Measurements from ENCODE around the gene SNX27.

SNX27 gene

DNA sequence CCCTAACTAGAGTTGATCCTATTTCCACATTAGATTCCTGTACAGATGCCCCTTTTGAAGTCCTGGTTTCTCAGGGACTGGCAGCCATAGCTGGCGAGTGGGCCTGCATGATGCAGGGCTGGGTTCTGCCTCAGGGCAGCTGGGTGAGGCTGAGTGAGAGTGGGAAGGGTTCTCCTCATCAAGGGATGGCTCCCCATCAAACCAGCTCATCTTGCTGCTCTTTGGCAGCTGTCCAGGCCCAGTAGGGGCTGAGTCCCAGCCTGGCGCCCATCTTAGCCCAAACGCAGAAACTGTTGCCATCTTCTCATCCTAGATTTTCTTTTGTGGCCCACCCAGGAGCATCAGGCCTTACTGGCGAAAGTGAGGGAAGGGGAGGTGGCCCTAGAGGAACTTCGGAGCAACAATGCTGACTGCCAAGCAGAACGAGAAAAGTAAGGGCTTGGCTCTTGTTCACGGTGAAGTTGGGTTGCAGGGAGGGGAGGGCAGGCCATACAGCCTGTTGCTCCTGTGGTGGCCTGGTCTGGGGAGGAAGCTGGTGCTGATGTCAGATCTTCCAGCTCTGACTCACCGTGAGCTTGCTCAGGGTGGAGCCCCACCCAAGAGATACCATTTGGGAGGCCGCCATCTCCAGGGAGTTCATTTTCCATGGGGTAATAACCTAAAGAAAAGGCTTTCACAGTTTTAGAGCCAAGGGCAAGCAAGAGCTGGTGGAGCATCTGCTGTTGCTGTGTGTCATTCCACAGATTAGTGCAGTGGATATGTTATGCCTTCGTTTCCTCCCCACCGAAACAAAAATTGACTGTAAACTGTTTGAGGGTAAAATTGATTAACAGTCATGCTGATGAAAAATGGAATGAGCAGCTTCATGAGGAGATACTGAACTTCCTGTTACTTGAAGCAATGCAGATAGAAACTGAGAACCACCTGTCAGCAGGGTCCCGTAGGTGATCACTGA is 37.0 kb upstream of the SNX27 start:
- TF ChIP-seq, protein P1, sequence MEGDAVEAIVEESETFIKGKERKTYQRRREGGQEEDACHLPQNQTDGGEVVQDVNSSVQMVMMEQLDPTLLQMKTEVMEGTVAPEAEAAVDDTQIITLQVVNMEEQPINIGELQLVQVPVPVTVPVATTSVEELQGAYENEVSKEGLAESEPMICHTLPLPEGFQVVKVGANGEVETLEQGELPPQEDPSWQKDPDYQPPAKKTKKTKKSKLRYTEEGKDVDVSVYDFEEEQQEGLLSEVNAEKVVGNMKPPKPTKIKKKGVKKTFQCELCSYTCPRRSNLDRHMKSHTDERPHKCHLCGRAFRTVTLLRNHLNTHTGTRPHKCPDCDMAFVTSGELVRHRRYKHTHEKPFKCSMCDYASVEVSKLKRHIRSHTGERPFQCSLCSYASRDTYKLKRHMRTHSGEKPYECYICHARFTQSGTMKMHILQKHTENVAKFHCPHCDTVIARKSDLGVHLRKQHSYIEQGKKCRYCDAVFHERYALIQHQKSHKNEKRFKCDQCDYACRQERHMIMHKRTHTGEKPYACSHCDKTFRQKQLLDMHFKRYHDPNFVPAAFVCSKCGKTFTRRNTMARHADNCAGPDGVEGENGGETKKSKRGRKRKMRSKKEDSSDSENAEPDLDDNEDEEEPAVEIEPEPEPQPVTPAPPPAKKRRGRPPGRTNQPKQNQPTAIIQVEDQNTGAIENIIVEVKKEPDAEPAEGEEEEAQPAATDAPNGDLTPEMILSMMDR (IDR thresholded peaks at IDR 0.05; ENCODE audit: borderline replicate concordance, insufficient read depth, low read depth, low read length) = no peak
- H3K4me3 ChIP-seq (ENCODE audit: low read depth, low read length) = no peak overlapping the region

DNA sequence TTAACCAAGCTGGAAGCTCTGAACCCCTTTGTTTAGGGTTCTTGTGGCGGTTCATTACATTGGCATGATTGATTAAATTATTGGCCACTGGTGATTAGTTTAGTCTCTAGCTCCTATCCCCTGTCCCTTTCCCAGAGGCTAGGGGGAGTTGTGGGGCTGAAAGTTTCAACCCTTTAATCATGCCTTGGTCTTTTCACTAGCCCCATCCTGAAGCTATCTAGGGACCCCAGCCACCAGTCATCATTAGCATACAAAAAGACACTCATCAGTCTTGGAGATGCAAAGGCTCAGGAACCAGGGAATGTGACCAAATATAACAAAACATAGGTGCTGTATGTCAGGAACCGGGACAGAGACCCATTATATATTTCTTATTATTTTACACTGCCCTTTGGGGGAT is 34.7 kb upstream of the SNX27 start:
- no peak overlapping the region for H3K4me3 ChIP-seq (ENCODE audit: low read depth, low read length)

DNA sequence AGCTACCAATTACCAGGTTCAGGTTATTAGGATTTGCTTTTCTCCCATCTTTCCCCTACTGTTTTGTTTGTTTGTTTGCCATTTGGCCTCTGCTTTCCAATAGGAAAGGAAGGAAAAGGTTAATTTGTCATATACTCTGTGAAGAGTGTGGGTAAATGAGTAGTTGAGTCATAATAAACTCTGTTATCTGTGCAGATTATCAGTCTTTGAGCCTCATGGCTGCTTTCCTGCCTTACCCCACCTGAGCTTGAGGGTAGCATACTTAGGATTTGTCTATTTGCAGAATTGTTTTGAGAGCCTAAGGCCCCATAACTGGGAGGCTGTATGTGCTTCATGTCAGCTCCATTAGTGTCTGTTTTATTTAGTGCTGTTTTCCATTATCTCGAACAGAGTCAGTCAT is 32.9 kb upstream of the SNX27 start:
- TF ChIP-seq, protein P1 (IDR thresholded peaks at IDR 0.05; ENCODE audit: borderline replicate concordance, insufficient read depth, low read depth, low read length) = no peak
- H3K4me3 ChIP-seq (ENCODE audit: low read depth, low read length) = no peak overlapping the region

More for the DNA sequence above, 34.7 kb upstream of the SNX27 start:
- TF ChIP-seq, protein P1 (IDR thresholded peaks at IDR 0.05; ENCODE audit: borderline replicate concordance, insufficient read depth, low read depth, low read length) = no peak

DNA sequence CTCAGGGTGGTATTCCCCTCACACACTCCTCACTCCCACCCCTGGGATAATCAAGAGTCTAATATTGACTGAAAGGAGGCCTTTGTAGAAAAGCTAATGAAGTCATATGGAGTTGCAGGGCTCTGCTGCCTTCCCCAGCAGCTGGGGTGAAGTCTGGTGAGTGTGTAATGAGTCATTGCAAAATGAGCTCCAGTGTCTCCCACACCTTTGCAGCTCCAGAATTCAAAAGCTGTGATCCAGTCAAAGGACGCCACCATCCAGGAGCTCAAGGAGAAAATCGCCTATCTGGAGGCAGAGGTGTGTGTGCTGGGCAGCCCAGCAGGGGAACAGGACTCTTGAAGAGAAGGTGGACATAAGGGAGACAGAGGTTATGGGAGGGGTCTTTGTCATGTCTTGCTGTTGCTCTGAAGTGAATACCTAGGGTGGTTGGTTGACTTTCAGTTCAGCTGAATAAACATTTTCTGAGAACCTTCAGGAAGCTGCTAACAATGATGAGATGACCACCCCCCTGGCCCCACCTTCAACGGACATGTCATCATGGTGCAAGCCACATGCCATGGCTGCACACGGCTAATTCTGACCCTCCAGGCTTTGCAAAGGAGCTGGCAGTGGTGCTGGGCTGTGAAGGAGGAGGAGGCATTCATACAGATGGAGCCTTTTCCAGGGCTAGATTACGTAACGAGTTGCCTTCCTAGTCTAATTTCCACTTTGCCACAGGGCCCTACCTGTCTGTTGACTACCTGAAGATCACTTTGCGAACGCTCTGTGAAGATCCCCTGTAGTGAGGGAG is 32.2 kb upstream of the SNX27 start:
- TF ChIP-seq, protein P1 (IDR thresholded peaks at IDR 0.05; ENCODE audit: borderline replicate concordance, insufficient read depth, low read depth, low read length) = no peak
- H3K4me3 ChIP-seq (ENCODE audit: low read depth, low read length) = no peak overlapping the region

DNA sequence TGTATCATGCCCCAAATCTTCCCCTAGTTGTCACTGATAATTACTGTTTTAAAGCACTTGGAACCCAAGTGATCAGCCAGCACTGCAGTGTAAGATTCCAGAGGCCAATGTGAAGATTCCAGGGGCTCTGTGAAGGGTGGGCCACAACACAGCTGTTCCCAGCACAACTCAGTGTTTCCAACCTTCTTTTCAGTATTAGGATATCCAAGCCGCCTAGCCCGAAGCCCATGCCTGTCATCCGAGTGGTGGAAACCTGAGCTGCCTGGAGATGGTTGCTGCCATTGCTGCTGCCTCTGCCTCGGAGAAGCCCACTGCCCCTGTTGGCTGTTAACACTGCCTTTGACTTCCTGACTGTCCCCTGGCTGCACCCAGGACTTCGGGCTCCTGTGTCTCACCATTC is 30.4 kb upstream of the SNX27 start:
- TF ChIP-seq, protein P1 (IDR thresholded peaks at IDR 0.05; ENCODE audit: borderline replicate concordance, insufficient read depth, low read depth, low read length) = no peak
- no peak overlapping the region for H3K4me3 ChIP-seq (ENCODE audit: low read depth, low read length)

DNA sequence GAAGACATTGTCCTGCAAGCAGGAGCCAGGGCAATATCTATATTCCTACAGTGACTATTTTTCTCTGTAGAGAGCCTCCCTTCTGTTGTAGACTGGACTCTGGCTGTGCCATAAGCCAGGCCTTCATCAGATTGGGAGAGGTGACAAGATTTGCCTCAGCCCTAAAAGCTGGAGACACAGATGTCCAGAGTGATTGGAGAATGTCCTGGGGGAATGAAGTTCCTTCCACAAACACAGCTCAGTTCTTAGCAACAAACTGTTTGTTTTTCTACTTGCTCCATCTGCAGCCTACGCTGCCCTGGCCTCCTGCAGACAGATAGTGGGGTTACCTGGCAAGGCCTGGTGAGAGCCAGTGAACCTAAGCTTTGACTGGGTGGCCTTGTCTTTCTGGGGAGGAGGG is 29.9 kb upstream of the SNX27 start:
- TF ChIP-seq, protein P1 (IDR thresholded peaks at IDR 0.05; ENCODE audit: borderline replicate concordance, insufficient read depth, low read depth, low read length) = no peak

More for the DNA sequence above, 29.9 kb upstream of the SNX27 start:
- no peak overlapping the region for H3K4me3 ChIP-seq (ENCODE audit: low read depth, low read length)

All from GM12875 (cell line).